Urinary bladder (tissue), 4 donors: Measurements from ENCODE around the gene AGPAT3. TPM values are rescaled to one million over a fixed set of nuclear protein-coding genes. Genes with fewer than 3 reads are reported as not detected.

Experiments used
- DNase-seq: peaks from one replicate; pipeline ENCODE4 v3.0.0-alpha.2; 2015; ENCODE audit errors: extremely low spot score
- H3K27ac ChIP-seq: one replicate; pipeline ENCODE4 v1.5.1; 2013; ENCODE audit warnings: low read depth, mild to moderate bottlenecking, moderate library complexity
- H3K36me3 ChIP-seq: one replicate; pipeline ENCODE4 v1.6.1; 2013; ENCODE audit warnings: mild to moderate bottlenecking, moderate library complexity; ENCODE audit not compliant: insufficient read depth
- H3K4me1 ChIP-seq: one replicate; pipeline ENCODE4 v1.6.1; 2013; ENCODE audit warnings: mild to moderate bottlenecking, moderate library complexity; ENCODE audit not compliant: insufficient read depth
- H3K4me3 ChIP-seq: one replicate; pipeline ENCODE4 v1.5.1; 2013; ENCODE audit warnings: low read depth, low read length
- WGBS: extraction: QIAGEN DNeasy Blood & Tissue Kit; methylation state at CpG from one replicate; pipeline ENCODE4 v1.1.7; 2013; 5-methylcytosine and 5-hydroxymethylcytosine counted together
- polyA plus RNA-seq: library from polyadenylated mRNA; stranded (reverse); fragments of 200-250 nt; gene quantifications from one replicate; pipeline ENCODE4 v1.2.3, GENCODE V29; 2013
- total RNA-seq: library from RNA; depleted of rRNA; stranded (reverse); fragments of >200 nt; gene quantifications from one replicate; pipeline ENCODE4 v1.2.3, GENCODE V29; 2014
- donor health status: healthy with polysubstance abuse.
- donor health status: healthy.

Gene AGPAT3
- total and polyA plus RNA-seq, 2 donors = 19.5 to 25.1 TPM

- H3K27ac ChIP-seq = no peak overlapping the region
- peak overlapping the region; percentile 31 for H3K4me3 ChIP-seq
- H3K36me3 ChIP-seq = no peaks in the 10 kb centered on the region
- WGBS = 44% methylated on average over 35 of the region's 35 CpGs
- DNase-seq = no peak
- peaks cover 3% of the 10 kb centered on the region for H3K4me1 ChIP-seq
These were observed 51.9 kb downstream of the AGPAT3 start for GRCh38 chr21:43916691-43917514.

- 82% methylated on average over 12 of the region's 12 CpGs for WGBS
These were observed 52.7 kb downstream of the AGPAT3 start for GRCh38 chr21:43917515-43918384.

GRCh38 chr21:43918385-43918947 lies 53.4 kb downstream of the AGPAT3 start:
- H3K36me3 ChIP-seq = no peaks in the 10 kb centered on the region
- no peak overlapping the region for H3K27ac ChIP-seq
- no peak for DNase-seq
- H3K4me1 ChIP-seq = peaks cover 3% of the 10 kb centered on the region
- H3K4me3 ChIP-seq = no peak overlapping the region
- WGBS = 90% methylated on average over 9 of the region's 9 CpGs

More at GRCh38 chr21:43917515-43918384, 52.7 kb downstream of the AGPAT3 start:
- DNase-seq = no peak
- Histone ChIP-seq H3K4me3 (no peak overlapping the region), H3K4me1 (peaks cover 3% of the 10 kb centered on the region), H3K27ac (no peak overlapping the region), H3K36me3 (no peaks in the 10 kb centered on the region)

GRCh38 chr21:43919283-43919682 lies 54.3 kb downstream of the AGPAT3 start:
- no peaks in the 10 kb centered on the region for H3K4me1 ChIP-seq
- no peaks in the 10 kb centered on the region for H3K36me3 ChIP-seq
- 97% methylated on average over 7 of the region's 7 CpGs for WGBS
- H3K27ac ChIP-seq = no peak overlapping the region
- no peak overlapping the region for H3K4me3 ChIP-seq
- no peak for DNase-seq

- DNase-seq = no peak
- Histone ChIP-seq H3K4me3 (no peak overlapping the region), H3K4me1 (no peaks in the 10 kb centered on the region), H3K36me3 (no peaks in the 10 kb centered on the region), H3K27ac (no peak overlapping the region)
- 83% methylated on average over 25 of the region's 25 CpGs for WGBS
These were observed 55.1 kb downstream of the AGPAT3 start for GRCh38 chr21:43919871-43920801.

GRCh38 chr21:43921571-43921978 lies 56.6 kb downstream of the AGPAT3 start:
- Histone ChIP-seq H3K36me3 (no peaks in the 10 kb centered on the region), H3K4me1 (no peaks in the 10 kb centered on the region), H3K4me3 (no peak overlapping the region), H3K27ac (no peak overlapping the region)
- no peak for DNase-seq
- 86% methylated on average over 10 of the region's 10 CpGs for WGBS

- Histone ChIP-seq H3K27ac (no peak overlapping the region), H3K4me3 (no peak overlapping the region), H3K36me3 (no peaks in the 10 kb centered on the region), H3K4me1 (no peaks in the 10 kb centered on the region)
- DNase-seq = no peak
- 79% methylated on average over 27 of the region's 27 CpGs for WGBS
These were observed 57.2 kb downstream of the AGPAT3 start for GRCh38 chr21:43921979-43922945.

- Histone ChIP-seq H3K27ac (no peak overlapping the region), H3K4me1 (no peaks in the 10 kb centered on the region), H3K4me3 (no peak overlapping the region), H3K36me3 (no peaks in the 10 kb centered on the region)
- no peak for DNase-seq
- WGBS = 80% methylated on average over 11 of the region's 11 CpGs
These were observed 57.9 kb downstream of the AGPAT3 start for GRCh38 chr21:43922949-43923348.

- Histone ChIP-seq H3K27ac (no peak overlapping the region), H3K4me1 (no peaks in the 10 kb centered on the region), H3K36me3 (no peaks in the 10 kb centered on the region), H3K4me3 (no peak overlapping the region)
- no peak for DNase-seq
- WGBS = 74% methylated on average over 8 of the region's 8 CpGs
These were observed 58.4 kb downstream of the AGPAT3 start for GRCh38 chr21:43923391-43923790.

- no peak overlapping the region for H3K27ac ChIP-seq
- DNase-seq = no peak
- no peaks in the 10 kb centered on the region for H3K4me1 ChIP-seq
- no peak overlapping the region for H3K4me3 ChIP-seq
- 83% methylated on average over 25 of the region's 25 CpGs for WGBS
- no peaks in the 10 kb centered on the region for H3K36me3 ChIP-seq
These were observed 59.5 kb downstream of the AGPAT3 start for GRCh38 chr21:43924421-43925095.

- Histone ChIP-seq H3K4me3 (no peak overlapping the region), H3K27ac (no peak overlapping the region), H3K36me3 (no peaks in the 10 kb centered on the region), H3K4me1 (no peaks in the 10 kb centered on the region)
- 68% methylated on average over 13 of the region's 13 CpGs for WGBS
- DNase-seq = no peak
These were observed 60.1 kb downstream of the AGPAT3 start for GRCh38 chr21:43925096-43925481.

GRCh38 chr21:43925609-43926008 lies 60.6 kb downstream of the AGPAT3 start:
- Histone ChIP-seq H3K4me3 (no peak overlapping the region), H3K4me1 (no peaks in the 10 kb centered on the region), H3K27ac (no peak overlapping the region), H3K36me3 (no peaks in the 10 kb centered on the region)
- WGBS = 86% methylated on average over 14 of the region's 14 CpGs
- no peak for DNase-seq
